HG03159 (cell line): ENCODE measurements around the gene DUOX1.

ENCODE experiments used
- ATAC-seq: cut with Tn5 transposase; IDR thresholded peaks from one replicate; pipeline ENCODE4 v1.9.1; 2021; ENCODE audit warnings: mild to moderate bottlenecking, moderate library complexity; ENCODE audit not compliant: unreplicated experiment

The DUOX1 gene

DNA sequence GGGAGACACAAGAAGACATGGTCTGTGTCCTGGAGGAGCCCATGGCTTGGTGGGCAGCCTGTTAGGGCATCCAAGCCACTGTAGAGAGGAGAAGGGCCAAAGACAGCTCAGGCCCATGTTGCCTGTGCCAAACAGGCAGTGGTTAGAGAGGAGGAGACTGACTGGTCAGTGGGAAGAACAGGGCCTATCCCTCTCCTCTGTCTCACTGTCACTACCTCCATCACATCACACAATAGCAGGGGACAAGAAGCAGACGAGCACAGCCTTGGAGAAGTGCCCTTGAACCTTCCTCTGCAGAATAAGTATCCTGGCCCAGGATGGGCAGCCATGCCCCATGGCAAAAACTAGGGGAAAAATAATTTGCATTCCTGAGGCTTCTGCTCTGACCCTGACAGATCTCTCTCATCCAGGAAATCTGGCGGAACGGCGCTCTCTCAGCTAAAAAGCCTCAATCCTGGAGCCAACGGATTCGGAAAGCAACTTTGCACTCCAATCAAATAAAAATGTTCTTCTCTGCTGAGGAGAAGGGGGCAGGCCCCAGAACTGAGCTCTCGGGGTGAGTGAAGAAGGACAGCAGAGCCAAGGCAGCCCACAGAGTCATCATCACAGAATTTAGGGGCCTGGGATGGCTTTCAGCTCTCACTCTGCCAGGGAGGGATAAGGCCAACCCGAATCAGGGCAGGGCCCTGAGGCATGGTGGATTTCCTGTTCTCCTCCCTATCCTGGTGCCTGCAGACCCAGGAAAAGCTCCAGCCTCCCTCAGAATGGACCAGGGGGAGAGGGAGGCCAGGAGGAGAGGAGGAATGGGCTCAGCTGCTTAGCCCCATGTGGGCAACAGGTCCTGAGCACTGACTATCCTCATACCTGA lies 56.3 kb downstream of the DUOX1 start:
- ATAC-seq: no peak

DNA sequence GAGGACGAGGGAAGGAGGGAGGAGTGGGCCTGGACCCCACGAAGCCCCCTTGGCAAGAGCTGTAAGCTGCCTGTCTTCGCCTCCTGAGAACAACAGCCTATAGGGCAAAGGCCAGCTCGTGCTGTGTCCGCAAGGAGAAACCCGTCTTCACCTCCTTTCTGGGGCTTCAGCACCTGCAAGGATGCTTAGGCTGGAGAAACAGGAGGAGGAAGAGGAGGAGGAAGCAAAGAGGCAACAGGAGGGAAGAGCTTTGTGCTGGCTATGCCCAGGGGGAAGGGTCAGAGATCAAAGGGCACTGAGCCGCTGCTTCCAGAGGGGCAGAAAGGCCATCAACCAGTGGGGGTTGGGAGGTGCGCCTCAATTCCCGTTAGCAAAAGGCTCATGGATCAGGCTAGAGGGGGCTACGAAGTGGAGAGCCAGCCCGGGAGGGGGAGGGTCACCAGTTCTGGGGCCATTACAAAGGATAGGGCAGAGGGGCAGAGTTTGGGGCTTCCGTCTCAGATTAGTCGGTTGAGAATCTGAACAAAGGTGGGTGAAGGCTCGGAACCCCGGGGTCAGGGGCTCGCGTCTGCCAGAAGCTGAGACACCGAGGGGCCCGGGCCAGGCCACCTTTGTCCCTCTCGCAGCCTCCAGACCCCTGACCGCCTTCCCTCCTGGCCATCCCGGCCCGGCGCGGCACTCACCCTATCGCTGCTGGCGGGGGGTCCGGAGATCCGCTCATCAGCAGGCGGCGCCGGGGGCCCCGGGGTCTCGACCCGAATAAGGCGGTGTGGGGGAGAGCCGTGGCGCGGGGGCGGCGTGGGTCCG lies 57.2 kb downstream of the DUOX1 start:
- no peak for ATAC-seq

DNA sequence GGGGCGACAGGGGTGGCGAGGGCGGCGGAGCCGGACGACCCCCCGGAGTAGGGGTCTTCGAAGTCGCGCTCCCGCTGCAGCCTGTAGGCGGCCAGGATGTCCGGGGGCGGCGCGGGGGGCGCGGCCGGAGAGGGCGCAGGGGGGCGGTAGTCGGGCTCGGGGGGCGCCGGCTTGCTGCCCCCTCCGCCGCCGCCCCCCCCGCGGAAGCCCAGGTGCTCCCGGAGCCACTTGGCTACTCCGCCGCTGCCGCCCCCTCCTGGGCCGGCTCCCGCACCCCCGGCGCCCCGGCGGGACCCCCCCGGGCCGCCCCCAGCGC lies 57.7 kb downstream of the DUOX1 start:
- no peak for ATAC-seq

DNA sequence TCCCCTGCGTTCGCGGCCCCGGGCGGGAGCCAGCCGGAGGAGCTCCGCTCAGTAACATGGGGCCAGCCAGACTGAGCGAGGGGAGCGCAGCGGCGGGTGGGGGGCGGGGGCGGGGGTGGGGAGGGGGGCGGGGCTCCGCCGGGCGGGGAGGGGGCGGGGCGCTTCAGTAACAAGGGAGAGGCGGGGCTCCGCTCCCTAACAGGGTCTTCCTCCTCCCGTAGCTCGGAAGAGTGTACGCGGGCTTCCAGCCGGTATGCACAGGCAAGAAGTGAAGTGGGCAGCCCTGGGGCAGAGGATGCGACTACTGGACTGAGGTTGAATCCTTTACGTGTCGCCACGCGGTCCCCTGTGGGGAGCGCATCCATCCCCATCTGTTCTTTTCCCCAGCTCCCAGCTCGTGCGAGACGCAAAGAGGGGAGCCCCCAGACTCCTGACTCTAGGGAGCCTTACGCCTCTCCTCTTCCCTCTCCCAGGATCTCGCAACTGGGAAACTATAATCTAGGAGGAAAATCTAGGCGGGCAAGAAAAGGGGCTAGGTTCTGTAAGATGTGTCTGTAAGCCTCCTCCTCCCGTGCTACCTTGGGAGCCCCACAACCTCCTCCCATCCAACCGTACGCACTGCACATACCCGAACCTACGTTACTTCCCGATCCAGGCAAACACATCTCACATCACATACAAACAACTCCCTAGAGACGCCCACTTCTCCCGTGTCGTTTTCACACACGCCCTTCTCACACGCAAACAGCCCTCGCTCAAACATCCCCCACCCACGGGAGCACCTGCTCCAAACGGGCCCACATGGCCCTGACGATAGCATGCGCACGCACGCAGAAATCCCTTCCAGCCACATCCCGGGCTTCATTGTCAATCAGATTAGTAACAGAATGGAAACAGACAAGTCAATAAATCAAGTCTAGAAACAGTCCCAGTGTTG lies 58.4 kb downstream of the DUOX1 start, which contains the start of gene SHF:
SHF (minus strand) TSS at position 73 of the 937 bp plus-strand sequence; CDS start at position 58, 15 bp downstream.
- ATAC-seq: no peak

DNA sequence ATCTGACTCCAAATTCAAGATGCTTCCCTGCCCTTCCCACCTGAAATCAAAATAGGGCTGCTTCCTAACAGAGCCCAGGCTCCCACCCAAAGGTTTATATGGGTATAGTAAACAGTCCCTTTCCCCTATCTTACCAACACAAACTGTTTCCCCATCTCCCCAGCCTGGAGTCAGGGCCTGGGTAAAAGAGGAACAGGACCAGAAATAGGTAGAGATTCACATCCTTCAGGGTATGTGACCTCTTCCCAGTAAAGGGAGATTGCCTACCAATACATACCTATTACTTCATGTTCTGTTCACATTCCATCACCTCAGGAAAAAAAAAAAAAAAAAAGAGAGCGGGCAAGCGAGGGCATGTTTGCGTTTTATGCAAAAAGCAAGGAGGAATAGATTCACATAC lies 67.7 kb downstream of the DUOX1 start:
- ATAC-seq: no peak

DNA sequence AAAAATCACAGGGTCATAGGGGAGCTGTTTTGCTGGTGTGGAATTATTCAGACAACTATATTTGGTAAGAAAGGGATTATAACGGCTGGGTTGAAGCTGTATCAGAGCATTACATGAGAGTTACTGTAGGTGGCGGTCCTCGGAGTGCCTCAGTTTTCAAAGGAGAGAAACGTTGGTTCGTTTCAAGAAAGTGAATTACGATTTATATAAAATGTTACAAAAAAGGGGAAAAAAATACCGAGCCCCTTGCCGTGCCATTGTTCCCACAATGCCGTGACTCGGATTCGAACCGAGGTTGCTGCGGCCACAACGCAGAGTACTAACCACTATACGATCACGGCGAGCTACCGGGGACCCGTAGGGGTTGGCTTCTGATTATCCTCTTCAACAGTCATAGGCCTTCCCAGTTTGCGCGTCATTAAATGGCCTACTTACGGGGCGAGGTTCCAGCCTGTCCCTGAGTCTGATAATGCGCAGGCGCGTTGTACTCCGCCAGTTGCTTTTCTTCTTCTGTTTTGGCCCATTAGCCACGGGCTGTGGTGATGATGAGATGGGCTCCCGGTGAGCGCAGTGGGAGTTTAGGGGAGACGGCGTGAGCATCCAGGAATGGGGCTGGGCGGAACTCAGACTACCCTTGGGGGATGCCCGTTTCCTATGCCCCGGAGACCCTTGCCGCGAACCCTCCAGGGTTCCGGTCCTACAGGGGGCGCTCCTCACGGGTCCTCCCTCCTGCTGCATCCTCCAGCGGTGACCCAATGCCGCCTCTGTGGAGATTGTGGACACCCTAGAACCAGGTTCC lies 68.7 kb downstream of the DUOX1 start:
- ATAC-seq: peak; percentile 66

DNA sequence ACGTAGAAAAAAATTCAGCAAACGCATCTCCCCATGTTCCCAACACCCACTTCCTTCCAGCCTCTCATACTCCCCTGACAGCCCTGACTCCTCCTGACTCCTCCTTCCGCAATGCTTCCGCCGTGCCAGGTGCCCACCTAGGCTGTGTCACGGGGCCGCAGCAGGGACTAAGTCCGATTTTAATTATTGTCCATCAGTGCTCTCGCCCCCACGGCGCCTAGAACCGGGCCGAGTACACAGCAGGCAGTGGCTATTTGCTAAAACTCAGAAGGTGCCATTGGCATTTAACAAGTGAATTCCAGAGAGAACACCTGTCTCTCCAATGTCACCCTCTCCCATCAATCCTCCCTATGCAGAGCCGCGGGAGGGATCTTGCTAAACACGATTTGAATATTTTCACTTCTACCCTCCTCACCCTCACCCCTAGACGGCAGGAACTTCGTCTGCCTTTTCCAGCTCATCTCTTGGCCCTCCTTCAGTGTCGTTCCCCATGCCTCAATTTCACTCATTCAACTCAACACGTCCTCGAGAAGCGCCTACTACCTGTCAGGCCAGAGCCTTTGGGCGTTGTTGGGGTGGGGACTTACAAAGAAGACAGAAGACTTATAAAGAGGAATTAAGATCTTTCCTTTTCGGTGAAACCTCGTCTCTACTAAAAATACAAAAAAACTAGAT lies 69.5 kb downstream of the DUOX1 start:
- peak; percentile 13 for ATAC-seq

DNA sequence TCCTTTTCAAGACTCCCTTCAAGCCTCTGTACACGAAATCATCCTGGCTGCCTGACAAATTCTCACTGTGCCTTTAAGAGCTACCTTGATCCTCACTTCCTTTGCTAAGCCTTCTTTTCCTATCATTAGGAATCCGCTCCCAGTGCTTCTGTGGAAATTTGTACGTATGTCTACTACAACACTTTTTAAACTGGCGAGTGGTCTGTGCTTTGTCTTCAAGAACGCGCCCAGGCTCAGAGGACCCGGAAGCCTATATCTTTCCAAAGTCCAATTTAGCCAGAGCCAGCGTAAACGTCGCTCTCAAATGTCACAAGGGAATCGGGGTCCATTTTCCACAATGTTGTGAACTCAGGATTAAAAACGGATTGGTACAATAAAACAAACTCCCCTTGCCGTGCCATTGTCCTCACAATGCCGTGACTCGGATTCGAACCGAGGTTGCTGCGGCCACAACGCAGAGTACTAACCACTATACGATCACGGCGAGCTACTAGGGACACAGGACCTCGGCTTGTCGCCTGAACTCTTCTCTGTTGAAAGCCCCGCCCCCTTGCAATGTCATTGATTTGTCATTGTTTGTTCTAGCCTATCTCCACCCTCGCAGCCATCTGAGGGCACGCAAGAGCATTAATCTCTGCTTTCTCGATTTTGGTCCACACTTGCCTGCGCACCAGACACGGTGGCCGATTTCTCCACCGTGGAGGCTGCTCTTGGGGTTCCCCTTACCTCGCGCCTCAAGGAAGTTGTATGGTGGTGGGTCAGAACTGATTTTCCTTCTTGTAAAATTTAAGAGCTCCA lies 70.4 kb downstream of the DUOX1 start:
- ATAC-seq: peak; percentile 48

DNA sequence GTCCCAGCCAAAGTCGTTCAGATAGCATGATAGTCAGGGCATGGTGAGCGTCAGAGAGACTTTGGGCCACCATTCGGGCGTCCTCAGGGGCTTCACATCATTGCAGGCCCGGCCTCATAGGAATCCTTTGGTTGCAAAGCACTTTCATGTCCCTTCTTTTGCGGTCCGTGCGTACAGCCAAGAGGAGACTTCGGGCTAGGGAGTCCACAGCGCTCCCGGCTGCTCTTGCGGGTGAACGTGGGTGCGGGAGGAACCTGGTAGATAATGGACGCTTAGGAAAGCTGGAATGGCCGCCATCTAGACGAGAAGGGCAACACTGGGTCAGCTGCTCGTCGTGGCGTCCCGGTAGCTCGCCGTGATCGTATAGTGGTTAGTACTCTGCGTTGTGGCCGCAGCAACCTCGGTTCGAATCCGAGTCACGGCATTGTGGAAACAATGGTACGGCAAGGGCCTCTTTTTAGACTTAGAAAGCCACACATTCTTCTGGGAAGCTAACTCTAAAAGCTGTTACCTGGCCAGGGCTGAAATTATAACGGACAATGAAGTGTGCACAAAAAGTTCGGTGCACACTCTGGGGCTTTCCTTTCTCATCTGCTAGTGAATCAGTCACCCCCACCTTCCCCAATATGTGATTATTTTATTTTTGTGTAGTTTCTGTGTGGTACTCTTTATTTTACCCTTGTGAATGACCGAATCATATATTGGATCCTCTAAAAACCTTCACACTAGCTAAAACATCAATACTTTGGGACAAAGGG lies 71.2 kb downstream of the DUOX1 start:
- ATAC-seq: peak; percentile 7

DNA sequence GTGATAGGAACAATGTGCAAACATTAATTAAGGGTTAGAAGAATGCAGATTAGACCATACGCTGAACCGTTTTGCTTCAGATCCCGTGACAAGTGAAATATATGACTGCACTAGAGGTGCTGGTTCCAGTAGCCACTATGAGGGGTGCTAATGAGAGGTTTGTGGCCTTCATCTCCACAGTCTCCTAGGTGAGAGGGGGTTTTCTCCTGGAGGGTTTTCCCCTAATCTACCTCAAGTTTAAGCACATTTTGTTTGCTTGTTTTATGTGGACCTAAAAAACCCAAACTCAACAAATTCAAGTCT lies 71.7 kb downstream of the DUOX1 start:
- no peak for ATAC-seq

DNA sequence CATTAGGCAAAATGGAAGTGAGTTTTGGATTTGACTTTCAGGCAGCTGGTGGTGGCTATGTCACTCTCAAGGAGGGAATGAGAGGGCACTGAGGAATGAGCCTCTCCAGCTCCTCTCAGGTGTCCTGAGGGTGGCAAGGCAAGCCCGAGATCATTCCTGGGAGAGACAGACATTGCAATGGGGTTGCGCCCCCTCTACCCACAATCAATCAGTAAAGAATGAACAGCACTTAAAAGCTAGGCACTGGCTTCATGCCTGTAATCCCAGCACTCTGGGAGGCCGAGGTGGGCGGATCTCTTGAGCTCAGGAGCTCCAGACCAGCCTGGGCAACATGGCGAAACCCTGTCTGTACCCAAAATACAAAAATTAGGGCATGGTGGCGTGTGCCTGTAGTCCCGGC lies 72.1 kb downstream of the DUOX1 start:
- no peak for ATAC-seq

DNA sequence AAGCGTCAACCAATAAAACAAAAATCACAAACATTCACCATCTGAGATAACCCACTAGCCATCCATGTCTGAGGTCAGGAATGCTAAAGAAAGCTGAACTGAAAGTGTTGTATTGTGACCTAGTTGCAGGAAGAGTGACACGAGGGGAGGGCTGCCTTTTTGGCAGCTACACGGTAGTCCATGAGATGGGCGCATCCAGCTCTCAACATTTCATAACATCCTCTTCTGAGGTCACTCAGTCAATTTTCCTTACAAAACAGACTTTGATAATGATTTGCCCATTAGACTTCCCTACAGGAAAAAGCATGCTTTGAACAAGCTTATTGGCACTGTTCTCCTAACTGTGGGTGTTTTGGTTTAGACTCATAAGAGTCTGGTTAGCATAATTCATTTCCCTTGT lies 73.4 kb downstream of the DUOX1 start:
- ATAC-seq: no peak

DNA sequence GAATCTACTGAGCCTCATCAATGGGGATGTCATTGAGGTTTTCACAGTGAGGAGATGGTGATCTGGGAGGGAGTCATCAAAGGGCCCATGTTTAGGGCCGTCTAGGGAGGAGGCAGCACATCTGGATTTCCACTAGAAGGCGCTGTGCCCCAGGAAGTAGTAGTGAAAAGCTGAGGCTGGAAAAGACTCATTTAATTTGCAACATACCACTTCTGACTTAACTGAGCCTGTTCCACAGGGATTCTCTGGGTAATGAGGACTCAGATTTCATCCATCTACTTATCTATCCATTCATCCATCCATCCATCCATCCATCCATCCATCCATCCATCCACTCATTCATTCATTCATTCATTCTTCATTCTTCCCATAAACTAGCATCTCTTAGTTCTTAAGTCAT lies 75.4 kb downstream of the DUOX1 start:
- ATAC-seq: peak; percentile 27

DNA sequence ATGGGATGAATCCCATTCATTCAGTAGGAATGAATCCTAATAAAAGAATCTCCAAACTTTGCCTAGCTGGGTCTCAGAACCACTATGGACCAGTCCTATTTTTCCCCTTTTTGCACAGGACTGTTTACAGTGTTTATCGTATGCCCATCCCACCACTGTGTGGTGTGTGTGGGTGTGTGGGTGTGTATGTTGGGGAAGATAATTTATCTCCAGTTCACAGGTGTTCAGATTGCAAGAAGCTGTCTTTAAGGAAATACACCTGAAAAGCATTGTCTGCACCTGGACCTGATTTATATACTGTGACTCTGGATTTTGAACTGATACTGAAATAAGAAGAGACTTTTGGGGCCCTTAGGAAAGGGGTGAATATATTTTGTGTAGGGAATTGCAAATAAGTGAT lies 82.7 kb downstream of the DUOX1 start:
- ATAC-seq: no peak
